CD4-positive, alpha-beta T cell treated with Interleukin-17A for 4 hours (primary cell): Measurements from ENCODE around the gene COL9A3.

ENCODE experiments used
- DNase-seq: peaks from one replicate; pipeline ENCODE4 v3.0.0-alpha.2; 2020; ENCODE audit warnings: mixed read lengths

COL9A3 gene

GRCh38 chr20:62779417-62779685 lies 37.5 kb upstream of the COL9A3 start:
- DNase-seq: no peak

GRCh38 chr20:62780204-62780603 lies 36.6 kb upstream of the COL9A3 start:
- no peak for DNase-seq

- DNase-seq: no peak
These were observed 36.2 kb upstream of the COL9A3 start for GRCh38 chr20:62780696-62781095.

- no peak for DNase-seq
These were observed 34.5 kb upstream of the COL9A3 start for GRCh38 chr20:62782149-62782892.

- DNase-seq: no peak
These were observed 34.0 kb upstream of the COL9A3 start for GRCh38 chr20:62782893-62783278.

- DNase-seq: no peak
These were observed 32.4 kb upstream of the COL9A3 start for GRCh38 chr20:62784497-62784896.

- no peak for DNase-seq
These were observed 31.5 kb upstream of the COL9A3 start for GRCh38 chr20:62785393-62785792.

GRCh38 chr20:62786157-62786556 lies 30.7 kb upstream of the COL9A3 start:
- no peak for DNase-seq

GRCh38 chr20:62787321-62787720 lies 29.5 kb upstream of the COL9A3 start:
- no peak for DNase-seq

- no peak for DNase-seq
These were observed 29.0 kb upstream of the COL9A3 start for GRCh38 chr20:62787866-62788265.

- DNase-seq: no peak
These were observed 28.2 kb upstream of the COL9A3 start for GRCh38 chr20:62788607-62789006.

- no peak for DNase-seq
These were observed 26.8 kb upstream of the COL9A3 start for GRCh38 chr20:62790075-62790474.

GRCh38 chr20:62791301-62792181 lies 25.3 kb upstream of the COL9A3 start:
- peak; percentile 82 for DNase-seq

GRCh38 chr20:62792182-62792939 lies 24.5 kb upstream of the COL9A3 start:
- no peak for DNase-seq

- peak; percentile 23 for DNase-seq
These were observed 23.7 kb upstream of the COL9A3 start for GRCh38 chr20:62792940-62793756.

GRCh38 chr20:62793757-62794006 lies 23.2 kb upstream of the COL9A3 start:
- DNase-seq: no peak

GRCh38 chr20:62794007-62794724 lies 22.7 kb upstream of the COL9A3 start:
- DNase-seq: peak; percentile 98

GRCh38 chr20:62795023-62795761 lies 21.7 kb upstream of the COL9A3 start:
- DNase-seq: peak; percentile 80

GRCh38 chr20:62796699-62797491 lies 20.0 kb upstream of the COL9A3 start:
- no peak for DNase-seq

- DNase-seq: no peak
These were observed 18.9 kb upstream of the COL9A3 start for GRCh38 chr20:62797671-62798532.
